Left lobe of liver (tissue), 2 donors: ENCODE results near the gene HOMER2. TPM values are rescaled to one million over a fixed set of nuclear protein-coding genes. Genes with fewer than 3 reads are reported as not detected.
A peak's percentile ranks its signal among the peaks of the same experiment; 100 is the strongest.
"Not testable (repeated sequence)": the region's sequence is repeated elsewhere in the genome, so short reads cannot be mapped to it uniquely, and the experiment has no call there.

Experiments
- ATAC-seq: fragments of 200-7000 bp; cut with Tn5 transposase; one replicate; pipeline ENCODE4 v1.9.1; 2020; ENCODE audit warnings: mild to moderate bottlenecking, moderate library complexity
- DNase-seq: peaks from one replicate; pipeline ENCODE4 v3.0.0-alpha.2; 2020; ENCODE audit warnings: low spot score
- total RNA-seq: library from RNA; stranded (reverse); gene quantifications from one replicate; pipeline ENCODE4 v1.2.1, GENCODE V29; 2021
- donor health status: DM: no; HTN: no; CAD: no; lungs with moderate emphysema.
- donor health status: DM: no; HTN: yes; CAD: no.

The HOMER2 gene
- total RNA-seq, 1 donor from 2014 or later, result 61.3 TPM

GRCh38 chr15:82839136-82839535 lies 113.4 kb downstream of the HOMER2 start:
- ATAC-seq (no peak), DNase-seq (no peak)

DNA sequence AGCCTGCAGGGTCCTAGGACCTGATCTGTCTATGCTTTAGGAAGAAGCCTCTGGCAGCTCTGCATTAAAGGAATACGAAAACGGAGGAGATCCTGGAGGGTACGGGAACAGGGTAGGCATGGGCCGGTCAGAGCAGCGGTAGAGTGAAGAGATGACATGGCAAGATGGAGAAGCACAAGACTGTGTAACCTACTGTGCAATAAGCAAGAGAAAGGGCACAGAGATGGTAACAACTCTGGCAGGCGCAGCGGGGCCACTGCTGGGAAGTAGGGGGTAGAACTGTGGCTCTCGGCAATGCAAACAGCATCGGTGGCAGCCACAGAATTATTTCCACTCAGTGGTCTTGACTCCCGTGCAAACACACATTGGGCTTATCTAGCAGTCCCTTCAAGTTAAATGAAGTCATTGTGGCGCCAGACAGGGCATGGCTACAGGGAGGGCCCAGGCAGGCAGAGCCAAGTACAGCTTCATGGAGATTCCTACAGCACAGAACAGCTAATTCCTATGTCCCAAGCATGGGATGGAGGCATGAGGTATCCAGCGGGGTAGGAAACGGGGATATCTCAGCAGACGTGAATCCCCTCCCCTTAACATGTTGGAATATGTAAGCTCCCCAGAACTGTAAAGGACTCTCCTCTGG lies 114.3 kb downstream of the HOMER2 start:
- ATAC-seq (no peak), DNase-seq (no peak)

GRCh38 chr15:82835391-82835917 lies 117.1 kb downstream of the HOMER2 start:
- ATAC-seq, result no peak

DNA sequence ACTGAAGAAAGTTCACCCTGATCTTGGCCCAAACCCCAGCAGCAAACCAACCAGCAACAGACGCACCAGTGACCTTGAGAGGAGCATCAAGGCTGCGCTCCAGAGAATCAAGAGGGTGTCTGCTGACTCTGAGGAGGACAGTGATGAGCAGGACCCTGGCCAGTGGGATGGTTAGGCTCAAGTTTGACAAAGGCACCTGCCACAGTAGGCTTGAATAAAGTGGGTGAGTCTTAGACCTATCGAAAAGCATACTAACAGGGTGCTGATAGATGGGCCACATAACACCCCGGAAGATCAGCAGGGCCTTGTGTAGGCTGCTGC lies 119.2 kb downstream of the HOMER2 start:
- no peak for ATAC-seq
- DNase-seq, result no peak

More at GRCh38 chr15:82835391-82835917, 117.1 kb downstream of the HOMER2 start:
- no peak for DNase-seq

DNA sequence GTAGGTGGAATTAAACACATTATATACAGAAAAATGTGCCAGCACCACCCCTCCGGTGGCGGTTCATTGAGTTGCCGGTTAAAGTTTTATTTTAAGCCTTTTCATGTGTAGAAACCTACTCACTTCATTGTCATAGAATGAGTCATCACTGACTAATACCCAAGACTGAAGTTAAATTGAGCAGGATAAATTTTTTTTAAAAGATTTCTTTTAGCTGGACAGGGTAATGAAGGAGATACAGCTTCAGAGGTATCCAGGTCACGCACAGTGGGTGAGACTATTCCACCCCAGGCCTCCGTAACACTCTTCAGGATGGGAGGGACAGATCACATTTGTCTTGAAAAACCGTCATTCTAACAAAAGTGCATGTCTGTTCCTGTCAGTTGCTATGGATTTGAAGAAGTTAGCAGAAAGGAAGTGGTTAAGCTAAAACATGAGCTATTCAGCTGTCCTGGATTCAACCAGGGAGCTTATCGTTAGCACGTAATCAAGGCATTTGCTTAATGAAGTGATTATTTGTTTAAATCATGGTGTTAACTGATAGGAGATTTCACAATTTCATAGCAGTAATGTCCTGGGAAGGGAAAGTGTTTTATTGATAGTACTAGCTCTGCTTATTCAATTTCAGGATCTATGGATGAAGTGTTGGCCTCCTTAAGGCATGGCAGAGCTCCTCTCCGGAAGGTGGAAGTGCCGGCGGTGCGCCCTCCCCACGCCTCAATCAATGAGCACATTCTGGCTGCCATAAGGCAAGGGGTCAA lies 119.7 kb downstream of the HOMER2 start:
- DNase-seq (no peak), ATAC-seq (peak; percentile 10)

DNA sequence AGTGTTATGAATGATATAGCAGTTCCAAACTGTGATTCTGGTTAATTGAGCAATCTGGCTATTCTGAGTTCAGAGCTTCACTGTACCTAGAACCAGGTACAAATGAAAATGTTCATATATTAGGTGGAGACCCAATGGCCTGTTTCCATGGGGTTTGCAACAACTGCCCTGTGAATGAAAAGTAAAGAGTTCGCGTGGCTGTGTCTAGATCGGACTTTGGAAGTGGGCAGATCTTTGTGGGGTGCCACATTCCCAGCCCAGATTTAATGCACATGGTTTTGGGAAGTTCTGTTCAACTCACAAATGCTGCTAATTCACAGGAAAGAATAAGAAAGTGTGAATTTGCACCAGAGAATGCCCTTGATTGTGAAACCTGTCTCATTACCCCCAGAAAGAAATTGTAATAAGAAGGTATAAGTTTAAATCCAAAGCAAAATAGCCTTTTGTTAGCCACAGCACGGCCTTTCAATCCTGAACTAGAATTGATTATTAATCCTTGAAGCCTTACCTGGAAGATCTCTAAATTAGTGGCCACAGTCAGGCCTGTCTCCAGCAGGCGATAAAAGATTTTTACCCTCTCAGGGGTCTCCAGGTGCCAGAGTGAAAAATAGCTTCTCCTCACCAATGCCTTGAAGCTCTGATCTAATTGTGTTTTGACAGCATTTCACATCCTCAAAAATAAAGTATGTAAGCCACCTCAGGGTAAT lies 120.5 kb downstream of the HOMER2 start:
- ATAC-seq (peak; percentile 62), DNase-seq (peak; percentile 51)

DNA sequence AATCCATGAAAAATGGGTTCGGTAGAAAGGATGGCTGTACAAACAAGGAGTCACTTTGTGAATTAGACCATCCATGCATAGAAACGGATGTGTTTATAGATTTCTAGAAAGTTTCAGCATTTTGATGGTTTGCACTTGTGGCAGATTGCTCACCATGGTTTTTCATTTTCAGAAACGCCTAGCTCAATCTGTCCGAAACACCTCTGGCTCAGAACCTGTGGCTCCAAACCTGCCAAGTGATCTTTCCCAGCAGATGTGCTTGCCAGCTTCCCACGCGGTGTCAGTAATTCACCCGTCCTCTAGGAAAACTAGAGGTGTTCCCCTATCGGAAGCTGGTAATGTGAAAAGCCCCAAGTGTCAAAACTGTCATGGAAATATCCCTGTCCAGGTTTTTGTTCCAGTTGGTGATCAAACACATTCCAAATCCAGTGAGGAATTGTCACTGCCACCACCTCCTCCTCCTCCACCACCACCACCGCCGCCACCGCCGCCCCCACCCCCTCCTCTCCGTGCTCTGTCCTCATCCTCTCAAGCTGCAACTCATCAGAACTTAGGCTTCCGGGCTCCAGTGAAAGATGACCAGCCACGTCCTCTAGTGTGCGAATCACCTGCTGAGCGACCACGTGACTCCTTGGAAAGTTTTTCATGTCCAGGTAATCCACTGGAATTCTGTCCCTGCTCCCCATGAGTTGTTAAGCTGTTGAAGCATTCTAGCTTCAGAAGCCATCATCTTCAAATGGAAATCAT lies 121.9 kb downstream of the HOMER2 start:
- DNase-seq (peak; percentile 76), ATAC-seq (peak; percentile 68)

DNA sequence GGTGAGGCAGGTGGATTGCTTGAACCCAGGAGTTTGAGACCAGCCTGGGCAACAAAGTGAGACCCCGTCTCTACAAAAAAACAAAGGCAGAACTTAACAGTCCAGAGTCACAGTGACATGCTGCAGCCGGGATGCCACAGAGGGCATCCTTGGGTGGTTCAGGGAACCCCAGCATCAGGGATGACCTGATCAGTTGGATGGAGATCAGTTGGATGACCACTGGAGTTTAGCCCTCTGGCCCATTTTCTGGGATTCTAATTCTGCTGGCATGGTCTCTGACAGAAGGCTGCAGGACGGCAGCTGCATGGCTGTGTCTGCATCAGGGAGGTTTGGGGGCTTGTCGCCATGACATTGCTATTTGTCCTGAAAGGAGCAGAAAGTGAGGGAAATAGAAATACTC lies 123.3 kb downstream of the HOMER2 start:
- DNase-seq, result no peak
- no peak for ATAC-seq

- ATAC-seq, result peak; percentile 77
- no peak for DNase-seq
These were observed 124.4 kb downstream of the HOMER2 start for GRCh38 chr15:82828075-82828474.

DNA sequence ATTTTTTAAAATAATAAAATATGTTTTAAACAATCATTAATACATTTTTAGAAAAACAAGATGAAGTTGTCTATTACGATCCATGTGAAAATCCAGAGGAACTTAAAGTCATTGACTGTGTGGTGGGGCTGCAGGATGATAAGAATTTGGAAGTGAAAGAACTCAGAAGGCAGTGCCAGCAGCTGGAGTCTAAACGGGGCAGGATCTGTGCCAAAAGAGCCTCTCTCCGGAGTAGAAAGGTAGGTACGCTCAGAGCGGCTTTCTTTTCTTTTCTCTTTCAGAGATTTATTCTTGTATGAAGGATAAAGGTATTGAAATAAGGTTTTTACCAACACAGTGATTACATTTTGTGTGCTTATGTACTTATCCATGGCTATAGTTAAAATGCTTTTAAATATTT lies 129.5 kb downstream of the HOMER2 start:
- DNase-seq (peak; percentile 58), ATAC-seq (peak; percentile 63)

- not testable (repeated sequence) for ATAC-seq, DNase-seq
These were observed 130.7 kb downstream of the HOMER2 start for GRCh38 chr15:82821851-82822250.

DNA sequence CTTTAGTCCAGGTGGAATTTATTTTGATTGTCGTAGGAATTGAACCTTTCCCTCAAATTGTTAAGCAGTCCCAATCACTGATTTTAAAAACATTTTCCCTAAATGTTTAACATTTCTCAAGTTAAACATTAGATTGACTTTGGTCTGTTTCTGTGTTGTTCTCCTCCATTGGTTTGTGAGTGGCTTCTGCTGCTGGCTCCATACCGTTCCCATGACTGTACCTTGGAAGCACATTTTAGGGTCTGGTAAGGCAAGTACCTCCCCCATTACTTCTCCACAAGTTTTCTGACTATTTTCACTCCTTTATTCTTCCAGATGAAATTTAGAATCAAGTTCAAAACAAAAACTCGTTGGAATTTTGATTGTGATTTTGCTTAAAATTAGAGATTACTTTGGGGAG lies 131.1 kb downstream of the HOMER2 start:
- DNase-seq, ATAC-seq: not testable (repeated sequence)

DNA sequence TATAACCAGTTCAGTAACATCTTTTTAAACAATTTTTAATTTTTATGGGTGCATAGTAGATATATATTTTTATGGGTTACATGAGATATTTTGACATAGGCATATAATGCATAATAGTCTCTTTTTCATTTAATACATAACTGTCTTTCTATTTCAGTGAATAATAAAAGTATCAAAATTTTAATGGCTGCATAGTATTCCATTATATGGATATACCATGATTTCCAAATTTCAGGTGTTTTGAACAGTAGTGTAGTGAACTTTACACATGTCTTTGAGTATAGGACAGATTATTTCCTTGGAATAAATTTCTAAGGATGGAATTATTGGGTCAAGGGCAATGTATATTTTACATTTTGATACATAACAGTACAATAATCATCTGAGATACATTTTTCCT lies 132.4 kb downstream of the HOMER2 start:
- ATAC-seq (no peak), DNase-seq (no peak)

DNA sequence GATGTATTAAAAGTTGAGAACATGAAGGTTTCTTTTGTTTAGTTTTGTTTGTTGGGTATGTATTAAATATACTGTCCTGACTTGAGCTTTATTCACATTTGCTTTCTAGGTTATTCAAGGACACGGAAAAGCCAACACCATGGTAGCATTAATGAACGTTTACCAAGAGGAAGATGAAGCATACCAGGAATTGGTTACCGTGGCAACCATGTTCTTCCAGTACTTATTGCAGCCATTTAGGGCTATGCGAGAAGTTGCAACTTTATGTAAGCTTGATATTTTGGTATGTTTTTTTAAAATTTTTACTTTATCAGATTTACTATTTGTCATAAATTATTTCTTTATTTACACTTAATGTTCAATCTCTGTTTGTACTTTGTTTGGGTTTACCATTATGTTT lies 139.5 kb downstream of the HOMER2 start:
- ATAC-seq, result no peak
- no peak for DNase-seq

- no peak for ATAC-seq
- no peak for DNase-seq
These were observed 141.6 kb downstream of the HOMER2 start for GRCh38 chr15:82810890-82811426.

GRCh38 chr15:82810061-82810889 lies 142.2 kb downstream of the HOMER2 start:
- peak; percentile 55 for DNase-seq
- ATAC-seq, result no peak

GRCh38 chr15:82809308-82810060 lies 143.0 kb downstream of the HOMER2 start, which contains the start of gene WHAMM:
WHAMM (plus strand) TSS chr15:82809628; CDS start chr15:82809727, 99 bp downstream.
- ATAC-seq (peak; percentile 95), DNase-seq (peak; percentile 100)

DNA sequence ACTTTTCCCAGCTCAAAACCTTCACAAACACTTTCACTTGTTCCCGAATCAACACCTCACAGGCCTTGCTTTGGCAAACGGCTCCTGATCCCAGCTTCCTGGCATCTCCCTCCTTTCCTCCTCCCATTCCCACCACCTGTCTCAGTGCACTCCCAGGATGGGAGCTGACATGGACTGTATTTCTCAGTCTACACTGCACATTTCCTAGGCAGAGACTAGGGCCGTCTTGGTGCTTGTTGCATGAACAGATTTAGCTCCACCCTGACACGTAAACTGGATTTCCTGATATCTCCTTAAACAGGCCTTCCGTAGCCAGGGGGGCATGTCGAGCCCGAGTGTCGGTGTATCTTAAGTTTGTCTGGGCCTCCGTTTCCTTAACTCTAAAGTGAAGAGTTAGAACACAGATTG lies 143.9 kb downstream of the HOMER2 start:
- DNase-seq (no peak), ATAC-seq (no peak)
